Measurements from ENCODE around the gene UCMA.
"Not testable (repeated sequence)": the region's sequence is repeated elsewhere in the genome, so short reads cannot be mapped to it uniquely, and the experiment has no call there.

UCMA gene

GRCh38 chr10:13234736-13235135 is 562 bp upstream of the UCMA start:
- not testable (repeated sequence) for DNase-seq (ENCODE audit: low read depth in 4 of 4, low spot score in 1 of 4)

GRCh38 chr10:13233358-13233757 is 816 bp downstream of the UCMA start:
- DNase-seq (ENCODE audit: low read depth in 4 of 4, low spot score in 1 of 4), result no peak

- no peak for DNase-seq (ENCODE audit: low read depth in 4 of 4, low spot score in 1 of 4)
Observed at GRCh38 chr10:13231808-13232207, 2.4 kb downstream of the UCMA start.

- DNase-seq (ENCODE audit: low read depth in 4 of 4, low spot score in 1 of 4), result no peak
Observed at GRCh38 chr10:13231190-13231589, 3.0 kb downstream of the UCMA start.

- no peak for DNase-seq (ENCODE audit: low read depth in 4 of 4, low spot score in 1 of 4)
Observed at GRCh38 chr10:13227031-13227430, 7.1 kb downstream of the UCMA start.

- DNase-seq (ENCODE audit: low read depth in 4 of 4, low spot score in 1 of 4), result no peak
Observed at GRCh38 chr10:13225601-13226000, 8.6 kb downstream of the UCMA start.

- DNase-seq (ENCODE audit: low read depth in 4 of 4, low spot score in 1 of 4), result no peak
Observed at GRCh38 chr10:13224210-13224995, 9.8 kb downstream of the UCMA start.

GRCh38 chr10:13223241-13223640 is 10.9 kb downstream of the UCMA start:
- DNase-seq (ENCODE audit: low read depth in 4 of 4, low spot score in 1 of 4), result no peak

- no peak for DNase-seq (ENCODE audit: low read depth in 4 of 4, low spot score in 1 of 4)
Observed at GRCh38 chr10:13222566-13222965, 11.6 kb downstream of the UCMA start.

- no peak for DNase-seq (ENCODE audit: low read depth in 4 of 4, low spot score in 1 of 4)
Observed at GRCh38 chr10:13222151-13222550, 12.0 kb downstream of the UCMA start.

GRCh38 chr10:13221572-13221971 is 12.6 kb downstream of the UCMA start:
- DNase-seq (ENCODE audit: low read depth in 4 of 4, low spot score in 1 of 4), result no peak

- no peak for DNase-seq (ENCODE audit: low read depth in 4 of 4, low spot score in 1 of 4)
Observed at GRCh38 chr10:13219685-13220670, 14.2 kb downstream of the UCMA start.

- no peak for DNase-seq (ENCODE audit: low read depth in 4 of 4, low spot score in 1 of 4)
Observed at GRCh38 chr10:13218878-13219277, 15.3 kb downstream of the UCMA start.

GRCh38 chr10:13213163-13213562 is 21.0 kb downstream of the UCMA start:
- DNase-seq (ENCODE audit: low read depth in 4 of 4, low spot score in 1 of 4), result no peak

- no peak for DNase-seq (ENCODE audit: low read depth in 4 of 4, low spot score in 1 of 4)
Observed at GRCh38 chr10:13206546-13207443, 27.4 kb downstream of the UCMA start.

- no peak for DNase-seq (ENCODE audit: low read depth in 4 of 4, low spot score in 1 of 4)
Observed at GRCh38 chr10:13206091-13206490, 28.1 kb downstream of the UCMA start.

- DNase-seq (ENCODE audit: low read depth in 4 of 4, low spot score in 1 of 4), result no peak
Observed at GRCh38 chr10:13201132-13201531, 33.0 kb downstream of the UCMA start.

GRCh38 chr10:13195016-13195415 is 39.2 kb downstream of the UCMA start:
- no peak for DNase-seq (ENCODE audit: low read depth in 4 of 4, low spot score in 1 of 4)

- no peak for DNase-seq (ENCODE audit: low read depth in 4 of 4, low spot score in 1 of 4)
Observed at GRCh38 chr10:13193637-13194036, 40.5 kb downstream of the UCMA start.

GRCh38 chr10:13191362-13191761 is 42.8 kb downstream of the UCMA start:
- no peak for DNase-seq (ENCODE audit: low read depth in 4 of 4, low spot score in 1 of 4)

- no peak for DNase-seq (ENCODE audit: low read depth in 4 of 4, low spot score in 1 of 4)
Observed at GRCh38 chr10:13190816-13191215, 43.4 kb downstream of the UCMA start.
